Central memory CD8-positive, alpha-beta T cell (primary cell): Measurements from ENCODE around the gene CTAGE1.
A peak's percentile ranks its signal among the peaks of the same experiment; 100 is the strongest.

Experiments used
- ATAC-seq: fragments of 150-1000 bp; cut with Tn5 transposase; replicated peaks from 2 replicates; pipeline ENCODE4 v1.10.0; 2022; ENCODE audit warnings: mild to moderate bottlenecking, moderate FRiP score, moderate number of reproducible peaks; ENCODE audit not compliant: poor library complexity, severe bottlenecking; ENCODE audit errors: extremely low read depth
- DNase-seq, 2 donors: peaks; one replicate each; pipeline ENCODE4 v3.0.0; 2021; ENCODE audit warnings: low spot score in 2 of 2
- H3K27ac Mint-ChIP-seq: one replicate; pipeline ENCODE4 v1.8.0; 2022; ENCODE audit warnings: low read depth, mild to moderate bottlenecking, moderate library complexity, mixed read lengths
- H3K27me3 Mint-ChIP-seq: one replicate; pipeline ENCODE4 v1.8.0; 2022; ENCODE audit warnings: mixed read lengths
- H3K36me3 Mint-ChIP-seq: one replicate; pipeline ENCODE4 v1.8.0; 2022; ENCODE audit warnings: mild to moderate bottlenecking, moderate library complexity, mixed read lengths; ENCODE audit not compliant: insufficient read depth
- H3K4me1 Mint-ChIP-seq: one replicate; pipeline ENCODE4 v1.8.0; 2022; ENCODE audit warnings: mixed read lengths
- H3K4me3 Mint-ChIP-seq: one replicate; pipeline ENCODE4 v1.8.0; 2022; ENCODE audit warnings: mild to moderate bottlenecking, moderate library complexity, mixed read lengths
- H3K9me3 Mint-ChIP-seq: one replicate; pipeline ENCODE4 v1.8.0; 2022; ENCODE audit warnings: mixed read lengths

The CTAGE1 gene

DNA sequence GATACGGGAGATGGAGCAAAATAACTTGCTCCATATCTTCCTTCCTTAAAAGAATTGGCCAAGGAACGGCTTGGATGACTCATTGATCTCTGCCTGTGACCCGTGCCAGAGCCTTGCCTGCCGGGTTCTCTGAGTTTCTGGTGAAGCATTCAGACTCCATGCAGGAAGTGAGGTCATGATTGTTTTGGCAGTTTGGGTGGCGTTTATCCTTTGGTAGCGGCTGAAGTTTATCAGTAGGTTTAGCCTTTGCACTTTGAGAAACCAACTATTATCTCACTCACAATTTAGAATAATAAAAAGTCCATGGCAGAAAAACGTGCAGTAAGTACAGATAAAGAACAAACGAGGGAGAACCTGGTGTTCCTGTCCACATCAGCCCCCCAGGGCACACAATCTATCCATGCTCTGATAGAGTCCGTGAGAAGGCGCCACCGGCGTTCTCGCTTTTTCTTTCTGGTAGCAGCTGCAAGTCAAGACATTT lies 15.0 kb upstream of the CTAGE1 start:
- no peak overlapping the region for H3K27ac Mint-ChIP-seq

DNA sequence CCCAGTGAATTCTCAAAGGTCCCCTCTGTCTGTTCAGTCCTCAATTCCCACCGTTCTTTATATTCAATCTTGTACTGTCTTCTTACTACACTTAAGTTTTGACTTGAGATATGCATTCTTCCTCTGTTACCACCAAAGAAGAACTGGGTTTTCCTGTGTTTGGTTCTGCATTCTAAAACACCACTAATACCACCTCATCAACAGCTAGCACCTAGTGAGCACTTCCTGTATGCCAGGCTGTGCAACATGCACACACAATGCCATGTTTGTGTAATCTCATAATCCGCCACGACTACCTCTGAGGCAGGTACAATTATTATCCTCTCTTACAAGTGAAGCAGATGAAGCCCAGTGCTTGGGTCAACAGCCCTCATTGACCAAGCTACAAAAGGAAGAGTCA lies 11.8 kb upstream of the CTAGE1 start:
- Mint-ChIP-seq H3K36me3 (no peaks in the 10 kb centered on the region), H3K4me3 (peak overlapping the region; percentile 3), H3K27ac (peak overlapping the region; percentile 4), H3K9me3 (peaks cover 5% of the 10 kb centered on the region), H3K4me1 (peaks cover 18% of the 10 kb centered on the region), H3K27me3 (no peaks in the 10 kb centered on the region)
- DNase-seq (no peak), ATAC-seq (no peak)

More for the DNA sequence above, 15.0 kb upstream of the CTAGE1 start:
- ATAC-seq (no peak), DNase-seq (no peak)
- H3K27me3 Mint-ChIP-seq: no peaks in the 10 kb centered on the region
- peaks cover 18% of the 10 kb centered on the region for H3K4me1 Mint-ChIP-seq
- H3K36me3 Mint-ChIP-seq: no peaks in the 10 kb centered on the region
- H3K9me3 Mint-ChIP-seq: peaks cover 5% of the 10 kb centered on the region
- no peak overlapping the region for H3K4me3 Mint-ChIP-seq

- H3K4me1 Mint-ChIP-seq: peaks cover 18% of the 10 kb centered on the region
- no peak for DNase-seq
- H3K27me3 Mint-ChIP-seq: no peaks in the 10 kb centered on the region
- H3K9me3 Mint-ChIP-seq: peaks cover 5% of the 10 kb centered on the region
- H3K27ac Mint-ChIP-seq: no peak overlapping the region
- H3K4me3 Mint-ChIP-seq: no peak overlapping the region
- no peak for ATAC-seq
- no peaks in the 10 kb centered on the region for H3K36me3 Mint-ChIP-seq
Observed at GRCh38 chr18:22428672-22429071, 11.0 kb upstream of the CTAGE1 start.

GRCh38 chr18:22427822-22428549 lies 10.3 kb upstream of the CTAGE1 start:
- H3K4me3 Mint-ChIP-seq: no peak overlapping the region
- ATAC-seq (no peak), DNase-seq (no peak)
- H3K9me3 Mint-ChIP-seq: peaks cover 5% of the 10 kb centered on the region
- no peaks in the 10 kb centered on the region for H3K36me3 Mint-ChIP-seq
- H3K27me3 Mint-ChIP-seq: no peaks in the 10 kb centered on the region
- no peak overlapping the region for H3K27ac Mint-ChIP-seq
- H3K4me1 Mint-ChIP-seq: peaks cover 18% of the 10 kb centered on the region

DNA sequence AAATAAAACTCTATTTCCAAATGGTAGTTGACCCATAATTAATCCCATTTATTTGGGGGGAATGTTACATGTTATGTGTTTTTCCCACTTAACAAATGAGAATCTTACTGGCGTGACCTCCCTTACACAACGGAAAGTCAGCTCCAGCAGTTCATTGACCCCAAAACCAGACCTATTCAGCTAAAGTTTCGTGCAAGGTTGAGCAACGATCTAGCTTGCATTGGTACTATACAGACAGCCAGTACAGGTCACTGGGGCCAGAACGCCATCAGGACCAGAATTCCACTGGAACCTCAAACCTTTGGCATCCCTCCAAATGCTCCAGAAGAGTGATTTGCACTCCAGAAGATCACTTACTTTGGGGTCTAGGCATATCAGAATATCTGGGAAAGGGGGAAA lies 6.8 kb upstream of the CTAGE1 start:
- H3K4me3 Mint-ChIP-seq: no peak overlapping the region
- no peak for DNase-seq
- no peak for ATAC-seq
- H3K9me3 Mint-ChIP-seq: no peaks in the 10 kb centered on the region
- H3K27me3 Mint-ChIP-seq: no peaks in the 10 kb centered on the region
- H3K36me3 Mint-ChIP-seq: no peaks in the 10 kb centered on the region
- peaks cover 10% of the 10 kb centered on the region for H3K4me1 Mint-ChIP-seq
- no peak overlapping the region for H3K27ac Mint-ChIP-seq

DNA sequence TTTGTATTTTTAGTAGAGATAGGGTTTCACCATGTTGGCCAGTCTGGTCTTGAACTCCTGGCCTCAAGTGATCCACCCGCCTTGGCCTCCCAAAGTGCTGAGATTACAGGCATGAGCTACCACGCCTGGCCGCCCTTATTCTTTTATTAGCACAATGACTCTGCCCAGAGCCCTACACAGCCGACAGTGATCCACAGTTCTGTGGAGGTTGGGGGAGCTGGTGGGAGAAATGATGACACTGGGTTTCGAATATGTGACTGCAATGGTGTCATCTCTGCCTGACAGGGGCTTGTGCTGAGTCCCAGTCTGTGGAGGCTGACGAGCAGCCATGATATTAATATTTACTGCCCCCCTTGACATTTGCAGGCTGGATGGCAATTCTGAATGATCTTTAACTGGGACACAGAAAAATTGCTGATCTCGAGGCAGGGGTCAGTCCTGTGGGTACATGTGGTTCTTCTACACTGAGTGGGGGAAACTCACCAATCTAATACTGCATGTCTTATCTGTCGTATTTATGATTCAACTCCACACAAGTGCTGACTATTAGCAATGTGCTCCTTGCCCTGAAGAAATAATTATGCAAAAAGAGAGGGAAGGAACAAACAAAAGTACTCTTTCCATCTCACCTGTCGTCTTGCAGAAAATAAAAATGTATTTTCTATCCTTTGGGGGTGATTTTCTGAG lies 6.3 kb upstream of the CTAGE1 start:
- ATAC-seq (no peak), DNase-seq (no peak)
- no peak overlapping the region for H3K27ac Mint-ChIP-seq

GRCh38 chr18:22422909-22423548 lies 5.3 kb upstream of the CTAGE1 start:
- Mint-ChIP-seq H3K9me3 (no peaks in the 10 kb centered on the region), H3K36me3 (no peaks in the 10 kb centered on the region), H3K4me3 (no peak overlapping the region), H3K4me1 (peaks cover 2% of the 10 kb centered on the region), H3K27ac (no peak overlapping the region), H3K27me3 (no peaks in the 10 kb centered on the region)
- ATAC-seq (no peak), DNase-seq (no peak)

More for the DNA sequence above, 6.3 kb upstream of the CTAGE1 start:
- no peak overlapping the region for H3K4me3 Mint-ChIP-seq
- no peaks in the 10 kb centered on the region for H3K27me3 Mint-ChIP-seq
- H3K4me1 Mint-ChIP-seq: peaks cover 5% of the 10 kb centered on the region
- no peaks in the 10 kb centered on the region for H3K36me3 Mint-ChIP-seq
- no peaks in the 10 kb centered on the region for H3K9me3 Mint-ChIP-seq

DNA sequence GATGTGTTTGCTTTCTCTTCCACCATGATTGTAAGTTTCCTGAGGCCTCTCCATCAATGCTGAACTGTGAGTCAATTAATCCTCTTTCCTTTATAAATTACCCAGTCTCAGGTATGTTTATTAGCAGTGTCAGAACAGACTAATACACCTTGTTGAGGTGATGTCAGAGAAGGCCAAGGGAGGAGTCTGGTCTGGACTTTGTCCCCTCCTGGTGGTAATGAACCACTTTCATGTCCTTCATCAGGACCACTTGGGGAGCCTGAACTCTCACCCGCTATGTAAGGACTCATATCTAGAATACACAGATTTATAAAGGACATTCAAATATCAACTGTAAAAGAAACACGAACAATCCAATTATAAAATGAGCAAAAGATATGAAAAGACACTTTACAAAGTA lies 2.9 kb upstream of the CTAGE1 start:
- ATAC-seq (no peak), DNase-seq (no peak)
- no peaks in the 10 kb centered on the region for H3K36me3 Mint-ChIP-seq
- H3K27me3 Mint-ChIP-seq: no peaks in the 10 kb centered on the region
- H3K4me3 Mint-ChIP-seq: no peak overlapping the region
- H3K4me1 Mint-ChIP-seq: peaks cover 8% of the 10 kb centered on the region
- H3K9me3 Mint-ChIP-seq: no peaks in the 10 kb centered on the region
- H3K27ac Mint-ChIP-seq: no peak overlapping the region

GRCh38 chr18:22412176-22412911 lies 5.4 kb downstream of the CTAGE1 start:
- DNase-seq: no peak
- Mint-ChIP-seq H3K36me3 (no peaks in the 10 kb centered on the region), H3K4me1 (peaks cover 24% of the 10 kb centered on the region), H3K4me3 (no peak overlapping the region), H3K27me3 (no peaks in the 10 kb centered on the region), H3K27ac (no peak overlapping the region), H3K9me3 (peaks cover 14% of the 10 kb centered on the region)
- no peak for ATAC-seq

GRCh38 chr18:22411446-22411845 lies 6.3 kb downstream of the CTAGE1 start:
- H3K27ac Mint-ChIP-seq: no peak overlapping the region
- no peaks in the 10 kb centered on the region for H3K36me3 Mint-ChIP-seq
- ATAC-seq (no peak), DNase-seq (no peak)
- peaks cover 14% of the 10 kb centered on the region for H3K9me3 Mint-ChIP-seq
- no peak overlapping the region for H3K4me3 Mint-ChIP-seq
- no peaks in the 10 kb centered on the region for H3K27me3 Mint-ChIP-seq
- H3K4me1 Mint-ChIP-seq: peaks cover 23% of the 10 kb centered on the region

DNA sequence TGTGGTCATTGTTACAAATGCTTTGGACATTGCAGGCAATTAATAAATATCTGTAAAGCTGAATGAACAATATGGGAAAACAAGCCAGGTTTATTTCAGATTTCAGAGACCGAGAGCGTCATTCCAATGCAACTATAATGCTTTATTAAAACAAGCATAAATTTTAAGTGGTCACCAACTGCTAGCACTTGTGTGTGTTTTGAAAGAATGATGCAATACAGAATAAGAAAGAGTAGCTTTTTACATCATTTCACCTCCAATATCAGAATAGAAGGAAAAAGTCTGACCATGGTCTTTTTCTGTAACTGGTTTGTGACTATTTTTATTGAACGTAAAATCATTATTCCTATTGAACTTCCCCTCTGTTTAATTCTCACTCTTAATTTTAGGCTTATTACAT lies 7.6 kb downstream of the CTAGE1 start:
- DNase-seq: no peak
- Mint-ChIP-seq H3K36me3 (no peaks in the 10 kb centered on the region), H3K4me3 (no peak overlapping the region), H3K27me3 (no peaks in the 10 kb centered on the region), H3K9me3 (peaks cover 14% of the 10 kb centered on the region), H3K27ac (no peak overlapping the region), H3K4me1 (peaks cover 27% of the 10 kb centered on the region)
- ATAC-seq: no peak

DNA sequence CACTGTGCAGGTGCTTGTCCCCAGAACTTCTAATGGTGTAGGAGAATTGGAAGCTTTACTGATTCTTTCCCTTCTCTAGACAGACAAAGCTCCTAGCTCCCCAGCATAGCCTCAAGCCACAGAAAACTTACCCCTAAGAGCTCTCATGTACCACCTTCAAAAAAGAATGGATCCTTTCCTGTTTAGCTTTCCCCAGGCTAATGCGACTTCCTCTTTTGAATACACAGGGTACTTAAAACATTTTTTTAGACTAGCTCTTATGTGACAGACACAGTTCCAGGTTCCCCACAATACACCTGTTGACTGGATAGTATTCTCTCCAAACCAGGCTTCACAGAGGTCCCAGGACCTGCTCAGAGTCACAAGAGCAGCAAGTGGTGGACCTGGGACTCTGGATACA lies 8.3 kb downstream of the CTAGE1 start:
- peaks cover 27% of the 10 kb centered on the region for H3K4me1 Mint-ChIP-seq
- DNase-seq: no peak
- H3K4me3 Mint-ChIP-seq: no peak overlapping the region
- ATAC-seq: no peak
- H3K9me3 Mint-ChIP-seq: peaks cover 14% of the 10 kb centered on the region
- H3K36me3 Mint-ChIP-seq: no peaks in the 10 kb centered on the region
- no peak overlapping the region for H3K27ac Mint-ChIP-seq
- no peaks in the 10 kb centered on the region for H3K27me3 Mint-ChIP-seq
